SK-N-SH (cell line): ENCODE measurements around the gene SPTB. TPM values are rescaled to one million over a fixed set of nuclear protein-coding genes. Genes with fewer than 3 reads are reported as not detected.

Experiments
- CTCF ChIA-PET: fragments of 300-600, 350-600 bp; formaldehyde crosslinking; extraction: SDS; loops from one replicate; lab custom pipeline; 2021; lab: Yijun Ruan, JAX
- POLR2A ChIA-PET: fragments of 350-600 bp; sonication (Branson Sonifier 250); formaldehyde crosslinking; extraction: SDS; loops from one replicate; lab custom pipeline; 2020; ENCODE audit warnings: antibody characterized with exemption, inconsistent platforms; lab: Yijun Ruan, JAX
- DNase-seq: peaks from one replicate; pipeline ENCODE4 v3.0.0; 2012
- H2AFZ ChIP-seq: fragments of 200-600 bp; sonication (generic); 2 replicates; pipeline ENCODE4 v1.8.1; 2016; ENCODE audit warnings: antibody characterized with exemption, mild to moderate bottlenecking, low read depth
- H3F3A ChIP-seq: fragments of 200-600 bp; sonication (generic); replicated peaks from 2 replicates; pipeline ENCODE3; 2016; ENCODE audit warnings: antibody characterized with exemption, mild to moderate bottlenecking; ENCODE audit not compliant: insufficient read depth
- H3K27ac ChIP-seq, 2 experiments: fragments of 200-500 bp in 1 of 2; fragments of 200-600 bp in 1 of 2; sonication (Bioruptor generic) in 1 of 2; sonication (generic), shearing (Covaris generic) in 1 of 2; 2 replicates each; pipeline versions ENCODE4 v1.5.1 to v1.6.1; 2014 to 2016; ENCODE audit warnings: low read depth in 2 of 2, inconsistent platforms in 1 of 2, low read length in 1 of 2, mild to moderate bottlenecking in 1 of 2, mixed read lengths in 1 of 2
- H3K27me3 ChIP-seq: fragments of 200-600 bp; sonication (generic), shearing (Covaris generic); 2 replicates; pipeline ENCODE4 v1.6.1; 2016; ENCODE audit warnings: mixed run types; ENCODE audit not compliant: insufficient read depth
- H3K36me3 ChIP-seq, 2 experiments: fragments of 200-500 bp in 1 of 2; fragments of 200-600 bp in 1 of 2; sonication (Bioruptor generic) in 1 of 2; sonication (generic) in 1 of 2; replicated peaks in 1 of 2; 2 replicates each; pipeline versions ENCODE3 to v1.5.1; 2014 to 2016; ENCODE audit warnings: low read length in 1 of 2, mild to moderate bottlenecking in 1 of 2; ENCODE audit not compliant: insufficient read depth in 2 of 2, control insufficient read depth in 1 of 2
- H3K4me1 ChIP-seq, 2 experiments: fragments of 200-500 bp in 1 of 2; fragments of 200-600 bp in 1 of 2; sonication (Bioruptor generic) in 1 of 2; sonication (generic), shearing (Covaris generic) in 1 of 2; 2 replicates each; pipeline versions ENCODE4 v1.5.1 to v1.6.1; 2014 to 2016; ENCODE audit warnings: low read depth in 1 of 2, low read length in 1 of 2, mixed run types in 1 of 2; ENCODE audit not compliant: insufficient read depth in 2 of 2, control insufficient read depth in 1 of 2
- H3K4me2 ChIP-seq: fragments of 200-600 bp; sonication (generic), shearing (Covaris generic); 2 replicates; pipeline ENCODE4 v1.6.1; 2017; ENCODE audit warnings: mixed run types
- H3K4me3 ChIP-seq, 2 experiments: fragments of 200-500 bp in 1 of 2; fragments of 200-600 bp in 1 of 2; sonication (Bioruptor generic) in 1 of 2; sonication (generic), shearing (Covaris generic) in 1 of 2; 2 replicates each; pipeline versions ENCODE4 v1.5.1 to v1.8.1; 2014 to 2016; ENCODE audit warnings: low read depth in 2 of 2, inconsistent platforms in 1 of 2, low read length in 1 of 2, mild to moderate bottlenecking in 1 of 2, mixed read lengths in 1 of 2, moderate library complexity in 1 of 2
- H3K79me2 ChIP-seq: fragments of 200-600 bp; sonication (generic); 2 replicates; pipeline ENCODE4 v1.8.1; 2017; ENCODE audit warnings: mild to moderate bottlenecking; ENCODE audit not compliant: insufficient read depth
- H3K9ac ChIP-seq: fragments of 200-600 bp; sonication (generic); 2 replicates; pipeline ENCODE4 v1.6.1; 2017; ENCODE audit warnings: mixed run types
- H3K9me2 ChIP-seq: fragments of 200-600 bp; sonication (generic); 2 replicates; pipeline ENCODE4 v1.6.1; 2017; ENCODE audit warnings: mixed run types
- H3K9me3 ChIP-seq: fragments of 200-600 bp; sonication (generic); 2 replicates; pipeline ENCODE4 v1.6.1; 2017; ENCODE audit warnings: mixed run types, mild to moderate bottlenecking, moderate library complexity
- H4K20me1 ChIP-seq: fragments of 200-600 bp; sonication (generic); 2 replicates; pipeline ENCODE4 v1.6.1; 2017; ENCODE audit warnings: mild to moderate bottlenecking, mixed run types; ENCODE audit not compliant: insufficient read depth
- CHD2 ChIP-seq: fragments of 150-350 bp; IDR thresholded peaks from 2 replicates; pipeline ENCODE4 v1.6.1; 2018; ENCODE audit warnings: low read length; ENCODE audit not compliant: partially characterized antibody
- ELF1 ChIP-seq: IDR thresholded peaks from 2 replicates; pipeline ENCODE4 v1.4.0; 2012
- EP300 ChIP-seq, 2 experiments: IDR thresholded peaks; 2 replicates each; pipeline versions ENCODE4 v1.4.0 to v1.6.1; 2012; ENCODE audit warnings: borderline replicate concordance in 1 of 2, low read depth in 1 of 2, low read length in 1 of 2
- FOXM1 ChIP-seq: IDR thresholded peaks from 2 replicates; pipeline ENCODE4 v1.4.0; 2012; ENCODE audit warnings: low read depth, mild to moderate bottlenecking
- GATA2 ChIP-seq: sonication (generic); formaldehyde crosslinking; IDR thresholded peaks from 2 replicates; pipeline ENCODE4 v1.5.0; 2020; ENCODE audit warnings: mild to moderate bottlenecking, missing genetic modification reagents
- NFIC ChIP-seq: IDR thresholded peaks from 2 replicates; pipeline ENCODE4 v1.4.0; 2012; ENCODE audit warnings: borderline replicate concordance
- RAD21 ChIP-seq: IDR thresholded peaks from 2 replicates; pipeline ENCODE4 v1.6.1; 2012; ENCODE audit warnings: mild to moderate bottlenecking, low read length
- RFX5 ChIP-seq: IDR thresholded peaks from 2 replicates; pipeline ENCODE4 v1.6.1; 2012; ENCODE audit warnings: mild to moderate bottlenecking, improper control_type of control experiment, low read length
- RXRA ChIP-seq: IDR thresholded peaks from 2 replicates; pipeline ENCODE4 v1.4.0; 2012; ENCODE audit warnings: low read depth, mild to moderate bottlenecking, borderline replicate concordance
- SMC3 ChIP-seq: IDR thresholded peaks from 2 replicates; pipeline ENCODE4 v1.6.1; 2012; ENCODE audit warnings: low read depth, low read length, improper control_type of control experiment
- TEAD4 ChIP-seq: IDR thresholded peaks from 2 replicates; pipeline ENCODE4 v1.4.0; 2012; ENCODE audit warnings: mild to moderate bottlenecking, borderline replicate concordance; ENCODE audit not compliant: insufficient read depth
- WGBS: methylation state at CpG from one replicate; pipeline ENCODE4 v1.1.6; 2017; ENCODE audit warnings: low lambda C conversion rate; 5-methylcytosine and 5-hydroxymethylcytosine counted together
- polyA plus RNA-seq, 3 experiments: library from polyadenylated mRNA; depleted of rRNA; stranded (reverse); fragments of >200 nt; gene quantifications; 2 replicates each; pipeline ENCODE4 v1.2.3, GENCODE V29; 2012
- TF ChIP-seq, protein P1 (sequence below): IDR thresholded peaks from 2 replicates; pipeline ENCODE4 v1.4.0; 2012; ENCODE audit warnings: low read depth
- TF ChIP-seq, protein P2 (sequence below): IDR thresholded peaks from 2 replicates; pipeline ENCODE4 v1.6.1; 2012; ENCODE audit warnings: mild to moderate bottlenecking, low read depth, low read length, moderate library complexity
- TF ChIP-seq, protein P3 (sequence below): fragments of 150-350 bp; IDR thresholded peaks from 2 replicates; pipeline ENCODE4 v1.6.1; 2017; ENCODE audit warnings: antibody characterized with exemption, low read length, low read depth, borderline replicate concordance
- TF ChIP-seq, protein P4 (sequence below): IDR thresholded peaks from 2 replicates; pipeline ENCODE4; 2012
- TF ChIP-seq, protein P5 (sequence below): IDR thresholded peaks from 2 replicates; pipeline ENCODE4 v1.4.0; 2012; ENCODE audit warnings: low read depth, borderline replicate concordance

The SPTB gene
- polyA plus RNA-seq, 1 of the 3 experiments (the other 2 are of a cell fraction), result 0.15 TPM

DNA sequence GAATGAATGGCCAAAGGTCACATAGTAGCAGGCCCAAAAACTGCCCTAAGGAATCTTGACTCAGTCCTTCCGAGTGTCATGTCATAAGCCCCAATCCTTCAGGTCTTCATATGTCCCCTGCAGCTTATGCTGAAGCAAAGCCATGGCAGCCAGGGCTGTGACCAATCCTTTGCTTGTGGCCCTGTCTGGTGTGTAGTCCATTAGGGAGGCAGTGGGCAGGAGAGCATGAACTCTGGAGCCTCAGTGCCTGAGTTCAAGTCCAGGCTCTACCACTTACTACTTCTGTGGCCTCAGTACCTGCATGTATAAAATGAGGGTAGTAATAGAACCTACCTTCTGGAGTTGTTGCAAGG is 155.2 kb downstream of the SPTB start:
- POLR2A ChIA-PET, result no interaction called here
- H3K4me2 ChIP-seq, result no peak overlapping the region

DNA sequence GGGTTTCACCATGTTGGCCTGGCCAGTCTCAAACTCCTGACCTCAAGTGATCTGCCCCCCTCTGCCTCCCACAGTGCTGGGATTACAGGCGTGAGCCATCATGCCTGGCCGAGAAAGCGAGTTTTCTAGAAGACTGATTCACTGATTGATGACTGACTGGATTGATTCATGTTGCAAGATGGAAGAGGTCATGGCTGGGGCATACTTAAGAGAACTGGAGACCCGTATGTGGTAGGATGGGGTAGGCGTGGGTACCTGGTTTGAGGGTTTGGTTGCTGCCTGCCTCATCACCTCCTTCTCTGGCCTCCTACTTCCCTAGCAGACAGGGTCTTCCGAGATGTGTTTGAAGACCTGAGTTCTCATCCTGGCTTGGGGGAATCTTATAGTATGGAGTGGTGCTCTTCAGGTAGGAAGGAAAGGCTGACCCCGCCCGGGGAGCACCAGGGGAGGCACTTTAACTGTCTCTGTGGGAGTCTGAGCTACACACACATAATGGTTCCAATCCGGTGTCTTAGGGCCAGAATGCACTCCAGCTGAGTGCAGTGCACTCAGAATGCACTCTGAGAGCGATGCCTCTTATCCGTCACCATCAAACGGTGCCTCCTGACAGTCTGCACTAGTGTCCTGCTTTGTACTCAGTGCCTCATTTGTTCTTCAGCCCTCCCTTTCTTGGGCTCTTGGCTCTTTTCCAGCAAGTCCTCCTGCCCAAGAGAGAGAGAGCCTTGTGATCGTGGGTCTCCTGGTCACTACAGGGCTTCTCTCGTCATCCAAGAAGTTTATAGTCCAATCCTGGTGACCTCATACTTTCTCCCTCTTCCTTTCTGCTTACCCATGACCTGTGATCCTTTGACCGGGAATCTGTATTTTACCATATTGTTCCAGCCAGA is 155.8 kb downstream of the SPTB start:
- Histone ChIP-seq H4K20me1 (peaks cover 3% of the 10 kb centered on the region; the same call in 1 of the 2 replicates), H3F3A (no peaks in the 10 kb centered on the region), H3K27ac (no peak overlapping the region), H3K9me2 (no peaks in the 10 kb centered on the region), H3K27me3 (no peaks in the 10 kb centered on the region), H3K4me2 (no peak overlapping the region), H3K4me3 (no peak overlapping the region), H3K4me1 (peaks cover 16 to 26% of the 10 kb centered on the region in 2 experiments; a peak in 2 of 4 replicates), H3K36me3 (no peaks in the 10 kb centered on the region), H2AFZ (no peak overlapping the region), H3K9me3 (no peaks in the 10 kb centered on the region), H3K79me2 (peaks cover 12% of the 10 kb centered on the region; the same call in 1 of the 2 replicates), H3K9ac (no peak overlapping the region)
- TF ChIP-seq CHD2 (no peak), NFIC (no peak), RXRA (no peak), FOXM1 (no peak), TEAD4 (no peak), RFX5 (no peak), ELF1 (no peak), GATA2 (CRISPR knock-in tag) (no peak), SMC3 (no peak), RAD21 (no peak)
- TF ChIP-seq, protein P1, sequence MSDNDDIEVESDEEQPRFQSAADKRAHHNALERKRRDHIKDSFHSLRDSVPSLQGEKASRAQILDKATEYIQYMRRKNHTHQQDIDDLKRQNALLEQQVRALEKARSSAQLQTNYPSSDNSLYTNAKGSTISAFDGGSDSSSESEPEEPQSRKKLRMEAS, result no peak
- TF ChIP-seq, protein P2, sequence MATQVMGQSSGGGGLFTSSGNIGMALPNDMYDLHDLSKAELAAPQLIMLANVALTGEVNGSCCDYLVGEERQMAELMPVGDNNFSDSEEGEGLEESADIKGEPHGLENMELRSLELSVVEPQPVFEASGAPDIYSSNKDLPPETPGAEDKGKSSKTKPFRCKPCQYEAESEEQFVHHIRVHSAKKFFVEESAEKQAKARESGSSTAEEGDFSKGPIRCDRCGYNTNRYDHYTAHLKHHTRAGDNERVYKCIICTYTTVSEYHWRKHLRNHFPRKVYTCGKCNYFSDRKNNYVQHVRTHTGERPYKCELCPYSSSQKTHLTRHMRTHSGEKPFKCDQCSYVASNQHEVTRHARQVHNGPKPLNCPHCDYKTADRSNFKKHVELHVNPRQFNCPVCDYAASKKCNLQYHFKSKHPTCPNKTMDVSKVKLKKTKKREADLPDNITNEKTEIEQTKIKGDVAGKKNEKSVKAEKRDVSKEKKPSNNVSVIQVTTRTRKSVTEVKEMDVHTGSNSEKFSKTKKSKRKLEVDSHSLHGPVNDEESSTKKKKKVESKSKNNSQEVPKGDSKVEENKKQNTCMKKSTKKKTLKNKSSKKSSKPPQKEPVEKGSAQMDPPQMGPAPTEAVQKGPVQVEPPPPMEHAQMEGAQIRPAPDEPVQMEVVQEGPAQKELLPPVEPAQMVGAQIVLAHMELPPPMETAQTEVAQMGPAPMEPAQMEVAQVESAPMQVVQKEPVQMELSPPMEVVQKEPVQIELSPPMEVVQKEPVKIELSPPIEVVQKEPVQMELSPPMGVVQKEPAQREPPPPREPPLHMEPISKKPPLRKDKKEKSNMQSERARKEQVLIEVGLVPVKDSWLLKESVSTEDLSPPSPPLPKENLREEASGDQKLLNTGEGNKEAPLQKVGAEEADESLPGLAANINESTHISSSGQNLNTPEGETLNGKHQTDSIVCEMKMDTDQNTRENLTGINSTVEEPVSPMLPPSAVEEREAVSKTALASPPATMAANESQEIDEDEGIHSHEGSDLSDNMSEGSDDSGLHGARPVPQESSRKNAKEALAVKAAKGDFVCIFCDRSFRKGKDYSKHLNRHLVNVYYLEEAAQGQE, result no peak
- TF ChIP-seq, protein P3, sequence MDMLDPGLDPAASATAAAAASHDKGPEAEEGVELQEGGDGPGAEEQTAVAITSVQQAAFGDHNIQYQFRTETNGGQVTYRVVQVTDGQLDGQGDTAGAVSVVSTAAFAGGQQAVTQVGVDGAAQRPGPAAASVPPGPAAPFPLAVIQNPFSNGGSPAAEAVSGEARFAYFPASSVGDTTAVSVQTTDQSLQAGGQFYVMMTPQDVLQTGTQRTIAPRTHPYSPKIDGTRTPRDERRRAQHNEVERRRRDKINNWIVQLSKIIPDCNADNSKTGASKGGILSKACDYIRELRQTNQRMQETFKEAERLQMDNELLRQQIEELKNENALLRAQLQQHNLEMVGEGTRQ, result no peak
- TF ChIP-seq, protein P4, sequence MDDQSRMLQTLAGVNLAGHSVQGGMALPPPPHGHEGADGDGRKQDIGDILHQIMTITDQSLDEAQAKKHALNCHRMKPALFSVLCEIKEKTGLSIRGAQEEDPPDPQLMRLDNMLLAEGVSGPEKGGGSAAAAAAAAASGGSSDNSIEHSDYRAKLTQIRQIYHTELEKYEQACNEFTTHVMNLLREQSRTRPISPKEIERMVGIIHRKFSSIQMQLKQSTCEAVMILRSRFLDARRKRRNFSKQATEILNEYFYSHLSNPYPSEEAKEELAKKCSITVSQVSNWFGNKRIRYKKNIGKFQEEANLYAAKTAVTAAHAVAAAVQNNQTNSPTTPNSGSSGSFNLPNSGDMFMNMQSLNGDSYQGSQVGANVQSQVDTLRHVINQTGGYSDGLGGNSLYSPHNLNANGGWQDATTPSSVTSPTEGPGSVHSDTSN, result no peak
- TF ChIP-seq, protein P5, sequence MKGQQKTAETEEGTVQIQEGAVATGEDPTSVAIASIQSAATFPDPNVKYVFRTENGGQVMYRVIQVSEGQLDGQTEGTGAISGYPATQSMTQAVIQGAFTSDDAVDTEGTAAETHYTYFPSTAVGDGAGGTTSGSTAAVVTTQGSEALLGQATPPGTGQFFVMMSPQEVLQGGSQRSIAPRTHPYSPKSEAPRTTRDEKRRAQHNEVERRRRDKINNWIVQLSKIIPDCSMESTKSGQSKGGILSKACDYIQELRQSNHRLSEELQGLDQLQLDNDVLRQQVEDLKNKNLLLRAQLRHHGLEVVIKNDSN, result no peak
- POLR2A ChIA-PET, result no interaction called here
- WGBS, result 90% methylated on average over 15 of the region's 15 CpGs
- no peak for DNase-seq
- CTCF ChIA-PET, result interaction anchor here (1.5 to 1.8 kb wide), 2 partner anchors 26 to 37 kb away, joined by 4 to 6 read pairs; no protein-coding TSS in a partner anchor

More for the DNA sequence above, 155.2 kb downstream of the SPTB start:
- H3K9me2 ChIP-seq, result no peaks in the 10 kb centered on the region
- H3K9ac ChIP-seq, result no peak overlapping the region
- H3K9me3 ChIP-seq, result no peaks in the 10 kb centered on the region
- H3K4me1 ChIP-seq, result peaks cover 16 to 26% of the 10 kb centered on the region in 2 experiments; a peak in 2 of 4 replicates
- H3K27ac ChIP-seq, result no peak overlapping the region
- no peaks in the 10 kb centered on the region for H3K36me3 ChIP-seq
- no peak for DNase-seq
- TF ChIP-seq SMC3, result no peak
- TF ChIP-seq EP300 (IDR thresholded peaks at IDR 0.05; ENCODE audit: borderline replicate concordance in 1 of 2, low read depth in 1 of 2, low read length in 1 of 2), result no peak
- TF ChIP-seq CHD2, result no peak
- no peak overlapping the region for H2AFZ ChIP-seq
- peaks cover 3% of the 10 kb centered on the region; the same call in 1 of the 2 replicates for H4K20me1 ChIP-seq
- CTCF ChIA-PET, result interaction anchor here (1.5 to 1.8 kb wide), 2 partner anchors 26 to 37 kb away, joined by 4 to 6 read pairs; no protein-coding TSS in a partner anchor
- peaks cover 6% of the 10 kb centered on the region; the same call in 1 of the 2 replicates for H3K79me2 ChIP-seq
- H3F3A ChIP-seq, result no peaks in the 10 kb centered on the region
- WGBS, result 91% methylated on average over 1 of the region's 1 CpG
- H3K27me3 ChIP-seq, result no peaks in the 10 kb centered on the region
- H3K4me3 ChIP-seq, result no peak overlapping the region
